MCF 10A (cell line): ENCODE results near the gene SLC1A4. TPM values are rescaled to one million over a fixed set of nuclear protein-coding genes. Genes with fewer than 3 reads are reported as not detected.

Experiments
- BruUV-seq: library from RNA; stranded (reverse); fragments of 400-500 nt; replicated peaks from 2 replicates; lab custom pipeline; 2021; lab: Mats Ljungman, UMichigan
- CTCF ChIA-PET: fragments of 300-600 bp; sonication (Branson Sonifier 250); formaldehyde crosslinking; extraction: SDS; loops from one replicate; lab custom pipeline; 2021; ENCODE audit warnings: antibody characterized with exemption, inconsistent platforms; lab: Yijun Ruan, JAX
- POLR2A ChIA-PET: fragments of 300-600, 350-650 bp; sonication (Branson Sonifier 250); formaldehyde crosslinking; extraction: SDS; loops from one replicate; lab custom pipeline; 2020; ENCODE audit warnings: antibody characterized with exemption, inconsistent platforms; lab: Yijun Ruan, JAX
- DNase-seq: peaks from one replicate; pipeline ENCODE4 v3.0.0-alpha.2; 2018; ENCODE audit not compliant: unreplicated experiment
- H3K27ac Mint-ChIP-seq: one replicate; pipeline ENCODE4 v1.8.0; 2022; ENCODE audit warnings: mild to moderate bottlenecking, low read depth, mixed read lengths; ENCODE audit not compliant: unreplicated experiment
- H3K27me3 Mint-ChIP-seq: one replicate; pipeline ENCODE4 v1.8.0; 2022; ENCODE audit warnings: mixed read lengths; ENCODE audit not compliant: insufficient read depth, unreplicated experiment
- H3K36me3 Mint-ChIP-seq: one replicate; pipeline ENCODE4 v1.8.0; 2022; ENCODE audit warnings: mild to moderate bottlenecking, moderate library complexity, mixed read lengths; ENCODE audit not compliant: insufficient read depth, unreplicated experiment
- H3K4me1 Mint-ChIP-seq: one replicate; pipeline ENCODE4 v1.8.0; 2022; ENCODE audit warnings: mixed read lengths; ENCODE audit not compliant: insufficient read depth, unreplicated experiment
- H3K4me3 Mint-ChIP-seq: one replicate; pipeline ENCODE4 v1.8.0; 2022; ENCODE audit warnings: mild to moderate bottlenecking, moderate library complexity, mixed read lengths; ENCODE audit not compliant: unreplicated experiment
- H3K9me3 Mint-ChIP-seq: one replicate; pipeline ENCODE4 v1.8.0; 2022; ENCODE audit warnings: mixed read lengths; ENCODE audit not compliant: unreplicated experiment
- CTCF ChIP-seq: fragments of 200-600 bp; IDR thresholded peaks from one replicate; pipeline ENCODE4 v1.8.0; 2022; ENCODE audit warnings: antibody characterized with exemption, mild to moderate bottlenecking; ENCODE audit not compliant: unreplicated experiment
- intact Hi-C: fragments of 100-400 bp; cut with micrococcal nuclease; formaldehyde crosslinking; loops from 2 replicates; pipeline ENCODE4 v1.14.1; 2022
- total RNA-seq: library from RNA; stranded (reverse); gene quantifications from 2 replicates; pipeline ENCODE4 v1.2.3, GENCODE V29; 2022

SLC1A4 gene
- total RNA-seq, 1 experiment from 2014 or later, result 36.0 TPM

- Mint-ChIP-seq H3K27ac (no peak overlapping the region), H3K27me3 (no peaks in the 10 kb centered on the region), H3K4me1 (peaks cover 18% of the 10 kb centered on the region), H3K4me3 (no peak overlapping the region), H3K9me3 (no peaks in the 10 kb centered on the region), H3K36me3 (no peaks in the 10 kb centered on the region)
- intact Hi-C loops, result no loop called here
- BruUV-seq, result no TSS peak
- TF ChIP-seq CTCF, result no peak
- ChIA-PET CTCF (interaction anchor here (0.5 to 1.2 kb wide), 2 partner anchors 8 to 33 kb away, joined by 3 read pairs; no protein-coding TSS in a partner anchor), POLR2A (interaction anchor here (0.6 to 0.7 kb wide), 2 partner anchors 24 to 26 kb away, joined by 3 read pairs; no protein-coding TSS in a partner anchor)
- peak; percentile 79 for DNase-seq
Observed at GRCh38 chr2:64950226-64951160, 38.7 kb upstream of the SLC1A4 start.

GRCh38 chr2:64951306-64951953 lies 37.8 kb upstream of the SLC1A4 start:
- ChIA-PET POLR2A (interaction anchor here (0.6 kb wide), 1 partner anchor 26 kb away, joined by 3 read pairs; no protein-coding TSS in a partner anchor), CTCF (interaction anchor here (0.5 to 1.2 kb wide), 2 partner anchors 9 to 34 kb away, joined by 3 read pairs; no protein-coding TSS in a partner anchor)

DNA sequence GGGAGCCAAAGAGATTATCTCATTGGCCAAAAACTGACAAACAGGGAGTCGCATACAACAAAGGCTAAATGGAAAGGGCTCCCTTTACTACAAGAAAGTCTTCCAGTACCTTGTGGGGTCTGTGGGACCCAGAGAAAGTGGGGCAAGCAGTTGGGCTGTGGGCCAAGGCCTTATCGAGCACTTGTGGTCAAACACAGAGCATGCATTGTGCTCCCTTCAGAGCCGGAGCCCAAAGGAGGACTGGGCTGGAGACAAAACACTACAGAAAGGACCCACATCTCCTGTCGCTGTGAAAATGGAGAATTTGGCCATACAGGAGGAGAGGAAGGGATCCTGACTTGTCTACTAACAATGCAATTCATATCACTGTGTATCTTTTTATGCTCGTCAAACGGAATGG lies 37.1 kb upstream of the SLC1A4 start:
- Mint-ChIP-seq H3K4me3 (no peak overlapping the region), H3K9me3 (no peaks in the 10 kb centered on the region), H3K27me3 (no peaks in the 10 kb centered on the region), H3K36me3 (no peaks in the 10 kb centered on the region), H3K4me1 (peaks cover 18% of the 10 kb centered on the region), H3K27ac (no peak overlapping the region)
- TF ChIP-seq CTCF, result no peak
- BruUV-seq, result no TSS peak
- intact Hi-C loops, result no loop called here
- DNase-seq, result no peak
- ChIA-PET CTCF (interaction anchor here (0.6 kb wide), 1 partner anchor 550 kb away, joined by 4 read pairs; no protein-coding TSS in a partner anchor), POLR2A (no interaction called here)

More at GRCh38 chr2:64951306-64951953, 37.8 kb upstream of the SLC1A4 start:
- TF ChIP-seq CTCF, result no peak
- H3K27ac Mint-ChIP-seq, result no peak overlapping the region
- no TSS peak for BruUV-seq
- H3K27me3 Mint-ChIP-seq, result no peaks in the 10 kb centered on the region
- DNase-seq, result no peak
- no peaks in the 10 kb centered on the region for H3K9me3 Mint-ChIP-seq
- no peak overlapping the region for H3K4me3 Mint-ChIP-seq
- no peaks in the 10 kb centered on the region for H3K36me3 Mint-ChIP-seq
- peaks cover 18% of the 10 kb centered on the region for H3K4me1 Mint-ChIP-seq
- intact Hi-C loops, result no loop called here
